Measurements from ENCODE around the gene HIBADH.

The HIBADH gene

GRCh38 chr7:27478084-27478483 lies 184.6 kb downstream of the HIBADH start:
- Histone ChIP-seq H3F3A (ENCODE audit: low read depth) (no peaks in the 10 kb centered on the region), H3K9me2 (replicated peaks; ENCODE audit: low read depth, low read length) (no peaks in the 10 kb centered on the region), H2AFZ (ENCODE audit: low read length) (no peak overlapping the region), H3K27me3 (ENCODE audit: insufficient read depth, low read length, poor library complexity, severe bottlenecking) (no peaks in the 10 kb centered on the region), H4K20me1 (ENCODE audit: insufficient read depth, low read length, poor library complexity, severe bottlenecking) (no peaks in the 10 kb centered on the region), H3K9me3 (ENCODE audit: insufficient read depth, low read depth, low read length) (no peaks in the 10 kb centered on the region), H3K9ac (ENCODE audit: low read depth, low read length, poor library complexity, severe bottlenecking) (no peak overlapping the region), H3K79me2 (ENCODE audit: insufficient read depth, low read length) (no peaks in the 10 kb centered on the region), H3K36me3 (ENCODE audit: insufficient read depth, low read length) (no peaks in the 10 kb centered on the region), H3K4me2 (ENCODE audit: low read depth, low read length, poor library complexity, severe bottlenecking) (no peak overlapping the region), H3K4me3 (ENCODE audit: low read length, poor library complexity, severe bottlenecking) (no peak overlapping the region), H3K4me1 (ENCODE audit: insufficient read depth, low read length, poor library complexity, severe bottlenecking) (no peaks in the 10 kb centered on the region)
- TF ChIP-seq EZH2phosphoT487 (IDR thresholded peaks at IDR 0.05; ENCODE audit: borderline replicate concordance) (no peak), CTCF (conservative IDR thresholded peaks at IDR 0.05; ENCODE audit: low read length) (no peak)

GRCh38 chr7:27476493-27476892 lies 186.2 kb downstream of the HIBADH start:
- Histone ChIP-seq H3K4me3 (ENCODE audit: low read length, poor library complexity, severe bottlenecking) (no peak overlapping the region), H3K9me3 (ENCODE audit: insufficient read depth, low read depth, low read length) (no peaks in the 10 kb centered on the region), H2AFZ (ENCODE audit: low read length) (no peak overlapping the region), H3F3A (ENCODE audit: low read depth) (no peaks in the 10 kb centered on the region), H3K9ac (ENCODE audit: low read depth, low read length, poor library complexity, severe bottlenecking) (no peak overlapping the region), H3K4me1 (ENCODE audit: insufficient read depth, low read length, poor library complexity, severe bottlenecking) (no peaks in the 10 kb centered on the region), H3K9me2 (replicated peaks; ENCODE audit: low read depth, low read length) (no peaks in the 10 kb centered on the region), H3K27me3 (ENCODE audit: insufficient read depth, low read length, poor library complexity, severe bottlenecking) (no peaks in the 10 kb centered on the region), H3K4me2 (ENCODE audit: low read depth, low read length, poor library complexity, severe bottlenecking) (no peak overlapping the region), H4K20me1 (ENCODE audit: insufficient read depth, low read length, poor library complexity, severe bottlenecking) (no peaks in the 10 kb centered on the region), H3K36me3 (ENCODE audit: insufficient read depth, low read length) (no peaks in the 10 kb centered on the region), H3K79me2 (ENCODE audit: insufficient read depth, low read length) (no peaks in the 10 kb centered on the region)
- TF ChIP-seq CTCF (conservative IDR thresholded peaks at IDR 0.05; ENCODE audit: low read length) (no peak), EZH2phosphoT487 (IDR thresholded peaks at IDR 0.05; ENCODE audit: borderline replicate concordance) (no peak)

Measured in Loucy (cell line).